Ishikawa (cell line): Measurements from ENCODE around the gene FBXW11.

Experiments
- CEBPB ChIP-seq: IDR thresholded peaks from 2 replicates; pipeline ENCODE4 v1.6.1; 2012
- EP300 ChIP-seq: IDR thresholded peaks from 2 replicates; pipeline ENCODE4 v1.6.1; 2012; ENCODE audit warnings: borderline replicate concordance
- RAD21 ChIP-seq: IDR thresholded peaks from 2 replicates; pipeline ENCODE4 v1.6.1; 2012; ENCODE audit warnings: low read depth
- TF ChIP-seq, protein P1 (sequence below): IDR thresholded peaks from 2 replicates; pipeline ENCODE4 v1.6.1; 2012
- TF ChIP-seq, protein P2 (sequence below): IDR thresholded peaks from 2 replicates; pipeline ENCODE4 v1.6.1; 2012; ENCODE audit warnings: low read depth, mild to moderate bottlenecking

DNA sequence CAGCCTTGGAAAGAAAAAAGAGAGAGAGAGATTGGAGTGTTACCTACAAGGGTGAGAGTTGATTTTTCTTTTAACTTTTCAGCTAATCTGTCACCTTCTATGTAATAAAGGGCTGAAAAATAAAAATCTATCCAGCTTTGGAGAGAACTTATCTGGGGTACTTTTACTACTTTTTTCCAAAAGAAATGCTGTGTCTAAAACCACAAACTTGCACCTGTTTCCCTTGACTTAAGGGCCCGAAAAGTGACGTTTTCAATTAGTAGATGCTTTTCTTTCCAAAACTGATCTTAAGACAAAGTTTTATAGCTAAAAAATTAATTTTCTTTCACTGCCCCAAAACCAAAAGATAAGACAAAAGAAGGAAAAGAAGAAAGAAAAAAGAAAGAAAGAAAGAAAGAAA lies 172.0 kb downstream of the FBXW11 start:
- TF ChIP-seq, protein P1, sequence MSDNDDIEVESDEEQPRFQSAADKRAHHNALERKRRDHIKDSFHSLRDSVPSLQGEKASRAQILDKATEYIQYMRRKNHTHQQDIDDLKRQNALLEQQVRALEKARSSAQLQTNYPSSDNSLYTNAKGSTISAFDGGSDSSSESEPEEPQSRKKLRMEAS = no peak
- TF ChIP-seq RAD21 (no peak), CEBPB (no peak), EP300 (no peak)
- TF ChIP-seq, protein P2, sequence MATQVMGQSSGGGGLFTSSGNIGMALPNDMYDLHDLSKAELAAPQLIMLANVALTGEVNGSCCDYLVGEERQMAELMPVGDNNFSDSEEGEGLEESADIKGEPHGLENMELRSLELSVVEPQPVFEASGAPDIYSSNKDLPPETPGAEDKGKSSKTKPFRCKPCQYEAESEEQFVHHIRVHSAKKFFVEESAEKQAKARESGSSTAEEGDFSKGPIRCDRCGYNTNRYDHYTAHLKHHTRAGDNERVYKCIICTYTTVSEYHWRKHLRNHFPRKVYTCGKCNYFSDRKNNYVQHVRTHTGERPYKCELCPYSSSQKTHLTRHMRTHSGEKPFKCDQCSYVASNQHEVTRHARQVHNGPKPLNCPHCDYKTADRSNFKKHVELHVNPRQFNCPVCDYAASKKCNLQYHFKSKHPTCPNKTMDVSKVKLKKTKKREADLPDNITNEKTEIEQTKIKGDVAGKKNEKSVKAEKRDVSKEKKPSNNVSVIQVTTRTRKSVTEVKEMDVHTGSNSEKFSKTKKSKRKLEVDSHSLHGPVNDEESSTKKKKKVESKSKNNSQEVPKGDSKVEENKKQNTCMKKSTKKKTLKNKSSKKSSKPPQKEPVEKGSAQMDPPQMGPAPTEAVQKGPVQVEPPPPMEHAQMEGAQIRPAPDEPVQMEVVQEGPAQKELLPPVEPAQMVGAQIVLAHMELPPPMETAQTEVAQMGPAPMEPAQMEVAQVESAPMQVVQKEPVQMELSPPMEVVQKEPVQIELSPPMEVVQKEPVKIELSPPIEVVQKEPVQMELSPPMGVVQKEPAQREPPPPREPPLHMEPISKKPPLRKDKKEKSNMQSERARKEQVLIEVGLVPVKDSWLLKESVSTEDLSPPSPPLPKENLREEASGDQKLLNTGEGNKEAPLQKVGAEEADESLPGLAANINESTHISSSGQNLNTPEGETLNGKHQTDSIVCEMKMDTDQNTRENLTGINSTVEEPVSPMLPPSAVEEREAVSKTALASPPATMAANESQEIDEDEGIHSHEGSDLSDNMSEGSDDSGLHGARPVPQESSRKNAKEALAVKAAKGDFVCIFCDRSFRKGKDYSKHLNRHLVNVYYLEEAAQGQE = no peak
